Measurements from ENCODE around the gene RBM19.

Gene RBM19

GRCh38 chr12:113854385-113855142 lies 111.6 kb downstream of the RBM19 start:
- no peak for TF ChIP-seq CTCF (IDR thresholded peaks at IDR 0.05; ENCODE audit: low read depth, low read length)
- DNase-seq (ENCODE audit: extremely low read depth, low read depth) = no peak

DNA sequence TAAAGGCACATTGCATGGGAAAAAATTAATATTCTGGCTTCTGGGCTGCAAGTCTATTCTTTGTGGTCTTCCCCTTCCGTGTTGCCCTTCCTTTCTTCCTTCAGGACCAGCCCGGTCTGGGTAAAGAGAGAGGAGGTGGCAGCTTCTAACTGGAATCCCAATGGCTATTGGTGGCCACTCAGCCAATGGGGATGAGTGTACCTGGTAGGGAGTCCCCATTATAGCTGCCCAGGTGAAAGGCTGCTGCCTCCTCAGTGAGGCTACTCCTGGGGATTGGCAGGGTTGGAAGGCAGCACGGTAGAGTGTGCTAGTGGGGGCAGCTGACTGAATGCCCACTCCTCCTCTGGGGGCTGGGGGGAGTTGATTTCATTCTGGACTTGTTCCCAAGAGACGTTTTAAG lies 112.6 kb downstream of the RBM19 start:
- DNase-seq (ENCODE audit: extremely low read depth, low read depth) = no peak
- no peak for TF ChIP-seq CTCF (IDR thresholded peaks at IDR 0.05; ENCODE audit: low read depth, low read length)

- no peak for TF ChIP-seq CTCF (IDR thresholded peaks at IDR 0.05; ENCODE audit: low read depth, low read length)
- DNase-seq (ENCODE audit: extremely low read depth, low read depth) = no peak
These were observed 113.2 kb downstream of the RBM19 start for GRCh38 chr12:113852695-113853490.

DNA sequence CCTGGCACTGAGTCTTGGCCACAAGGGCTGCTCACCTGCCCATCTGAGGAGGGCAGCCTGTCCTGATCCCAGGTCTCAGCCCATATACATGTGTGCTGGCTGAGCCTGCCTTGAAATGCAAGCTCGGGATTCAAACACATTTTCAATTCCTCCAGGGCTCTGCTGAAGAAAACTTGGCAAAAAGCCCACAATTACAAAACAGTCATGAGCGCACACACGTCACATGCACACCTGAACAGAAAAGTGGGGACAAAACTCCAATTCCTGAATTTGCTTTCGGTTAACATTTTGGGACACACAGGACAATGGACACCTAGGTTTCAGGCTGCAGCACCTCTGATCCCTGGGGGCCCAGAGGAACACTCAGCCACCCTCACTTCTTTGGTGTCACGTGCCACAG lies 113.9 kb downstream of the RBM19 start:
- TF ChIP-seq CTCF (IDR thresholded peaks at IDR 0.05; ENCODE audit: low read depth, low read length) = no peak
- DNase-seq (ENCODE audit: extremely low read depth, low read depth) = no peak

DNA sequence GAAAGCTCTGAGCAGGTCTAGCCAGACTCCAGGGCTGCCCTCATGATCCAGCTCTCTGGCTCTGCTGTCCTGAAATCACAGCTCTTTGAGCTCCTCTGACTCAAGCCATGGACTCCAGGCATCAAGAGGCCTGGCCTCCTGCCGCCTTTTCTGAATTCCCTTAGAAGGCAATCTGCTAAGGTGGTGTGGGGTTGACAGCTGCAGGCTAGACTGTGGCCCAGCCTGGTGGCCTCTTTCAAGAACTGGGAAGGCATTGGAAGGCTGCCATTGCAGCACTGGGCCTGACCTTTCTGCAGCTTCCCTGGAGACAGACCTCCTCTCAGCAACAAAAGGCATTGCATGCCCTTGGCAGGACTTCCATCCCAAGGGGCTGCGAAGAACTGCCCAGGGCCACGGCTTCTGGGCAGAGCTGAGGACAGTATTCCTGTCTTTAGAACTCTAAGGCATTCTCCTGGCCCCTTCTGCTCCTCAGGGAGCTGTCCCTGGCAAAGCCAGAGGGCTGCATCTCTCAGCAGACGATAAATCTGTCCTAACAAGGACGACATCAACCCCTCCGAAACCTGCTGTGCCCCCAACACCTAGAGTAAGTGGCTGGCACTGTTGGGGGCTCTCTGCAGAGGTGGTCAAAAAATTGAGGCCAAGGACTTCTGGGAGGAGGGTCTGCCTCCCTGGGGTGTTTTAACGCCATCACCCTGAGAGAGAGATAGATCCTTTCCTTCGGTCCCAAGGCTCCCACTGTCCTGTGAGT lies 115.6 kb downstream of the RBM19 start:
- DNase-seq (ENCODE audit: extremely low read depth, low read depth) = no peak
- TF ChIP-seq CTCF (IDR thresholded peaks at IDR 0.05; ENCODE audit: low read depth, low read length) = no peak

- no peak for TF ChIP-seq CTCF (IDR thresholded peaks at IDR 0.05; ENCODE audit: low read depth, low read length)
- DNase-seq (ENCODE audit: extremely low read depth, low read depth) = no peak
These were observed 118.3 kb downstream of the RBM19 start for GRCh38 chr12:113847856-113848255.

All from AG09319 (cell line).